Liver (tissue), 9 donors: ENCODE data around the gene FTO. TPM values are rescaled to one million over a fixed set of nuclear protein-coding genes. Genes with fewer than 3 reads are reported as not detected.

Source experiments
- DNase-seq: peaks from one replicate; pipeline ENCODE4 v3.0.0-alpha.2; 2017; ENCODE audit warnings: low spot score
- H3K27ac ChIP-seq, 2 donors: one replicate each; pipeline ENCODE4 v1.7.0; 2013; ENCODE audit warnings: inconsistent platforms in 2 of 2, low read length in 2 of 2, control low read depth in 1 of 2, low read depth in 1 of 2, mild to moderate bottlenecking in 1 of 2
- H3K27me3 ChIP-seq, 4 donors: one replicate each; pipeline versions ENCODE4 v1.6.1 to v1.7.0; 2013; ENCODE audit warnings: low read length in 3 of 4, inconsistent platforms in 1 of 4, mild to moderate bottlenecking in 1 of 4, moderate library complexity in 1 of 4; ENCODE audit not compliant: control insufficient read depth in 4 of 4, insufficient read depth in 4 of 4
- H3K36me3 ChIP-seq, 4 donors: one replicate each; pipeline versions ENCODE4 v1.6.1 to v1.7.0; 2013; ENCODE audit warnings: low read length in 3 of 4, mild to moderate bottlenecking in 3 of 4, low read depth in 1 of 4, moderate library complexity in 1 of 4; ENCODE audit not compliant: control insufficient read depth in 4 of 4, insufficient read depth in 3 of 4
- H3K4me1 ChIP-seq, 4 donors: one replicate each; pipeline versions ENCODE4 v1.6.1 to v1.7.0; 2013; ENCODE audit warnings: low read length in 3 of 4, mild to moderate bottlenecking in 3 of 4, moderate library complexity in 1 of 4; ENCODE audit not compliant: control insufficient read depth in 4 of 4, insufficient read depth in 4 of 4
- H3K4me3 ChIP-seq, 3 donors: one replicate each; pipeline versions ENCODE4 v1.6.1 to v1.7.0; 2013; ENCODE audit warnings: low read length in 3 of 3, control low read depth in 1 of 3, low read depth in 1 of 3, mild to moderate bottlenecking in 1 of 3
- H3K9ac ChIP-seq, 2 donors: one replicate each; pipeline ENCODE4 v1.7.0; 2013; ENCODE audit warnings: low read length in 2 of 2, mild to moderate bottlenecking in 2 of 2, moderate library complexity in 2 of 2, control low read depth in 1 of 2, low read depth in 1 of 2
- H3K9me3 ChIP-seq, 4 donors: one replicate each; pipeline versions ENCODE4 v1.6.1 to v1.7.0; 2013; ENCODE audit warnings: low read length in 3 of 4; ENCODE audit not compliant: control insufficient read depth in 4 of 4
- EGR1 ChIP-seq, 2 donors: IDR thresholded peaks; 2 replicates each; pipeline ENCODE4 v1.6.1; 2016 to 2018; ENCODE audit warnings: antibody characterized with exemption in 2 of 2, low read depth in 2 of 2
- FOXA1 ChIP-seq: IDR thresholded peaks from 2 replicates; pipeline ENCODE4 v1.6.1; 2016; ENCODE audit warnings: antibody characterized with exemption
- FOXA2 ChIP-seq: IDR thresholded peaks from 2 replicates; pipeline ENCODE4 v1.6.1; 2016; ENCODE audit warnings: antibody characterized with exemption
- GABPA ChIP-seq, 2 donors: IDR thresholded peaks in 1 of 2; conservative IDR thresholded peaks in 1 of 2; 2 replicates each; pipeline ENCODE4 v1.6.1; 2016; ENCODE audit warnings: antibody characterized with exemption in 2 of 2, mild to moderate bottlenecking in 1 of 2, moderate library complexity in 1 of 2
- HNF4A ChIP-seq, 2 donors: conservative IDR thresholded peaks; 2 replicates each; pipeline ENCODE4 v1.6.1; 2016; ENCODE audit warnings: antibody characterized with exemption in 2 of 2, mild to moderate bottlenecking in 2 of 2
- HNF4G ChIP-seq: IDR thresholded peaks from 2 replicates; pipeline ENCODE4 v1.6.1; 2016; ENCODE audit warnings: antibody characterized with exemption
- JUND ChIP-seq, 2 donors: IDR thresholded peaks; 2 replicates each; pipeline ENCODE4 v1.6.1; 2016; ENCODE audit warnings: antibody characterized with exemption in 2 of 2
- NR2F2 ChIP-seq: IDR thresholded peaks from 2 replicates; pipeline ENCODE4 v1.6.1; 2016; ENCODE audit warnings: antibody characterized with exemption
- RAD21 ChIP-seq, 2 donors: IDR thresholded peaks; 2 replicates each; pipeline ENCODE4 v1.6.1; 2016; ENCODE audit warnings: antibody characterized with exemption in 2 of 2, mild to moderate bottlenecking in 2 of 2
- RXRA ChIP-seq, 2 donors: IDR thresholded peaks; 2 replicates each; pipeline ENCODE4 v1.6.1; 2017 to 2018; ENCODE audit warnings: antibody characterized with exemption in 2 of 2, mild to moderate bottlenecking in 1 of 2
- SP1 ChIP-seq: IDR thresholded peaks from 2 replicates; pipeline ENCODE4 v1.6.1; 2018; ENCODE audit warnings: antibody characterized with exemption, mild to moderate bottlenecking
- TAF1 ChIP-seq: conservative IDR thresholded peaks from 2 replicates; pipeline ENCODE4 v1.6.1; 2016; ENCODE audit warnings: antibody characterized with exemption, mild to moderate bottlenecking
- YY1 ChIP-seq: IDR thresholded peaks from 2 replicates; pipeline ENCODE4 v1.6.1; 2016; ENCODE audit warnings: antibody characterized with exemption, mild to moderate bottlenecking
- WGBS: extraction: QIAGEN DNeasy Blood & Tissue Kit; methylation state at CpG from one replicate; pipeline ENCODE4 v1.1.7; 2013; 5-methylcytosine and 5-hydroxymethylcytosine counted together
- polyA plus RNA-seq, 2 donors: library from polyadenylated mRNA; stranded (reverse) in 1 of 2; unstranded in 1 of 2; fragments of 200-250 nt in 1 of 2; fragments of >200 nt in 1 of 2; fragmentation: Nextera tagmentation in 1 of 2; extraction: Ambion mirVana in 1 of 2; gene quantifications; one replicate each; pipeline versions ENCODE4 v1.2.1 to v1.2.3, GENCODE V29; 2013 to 2015
- total RNA-seq, 2 donors: library from RNA; depleted of rRNA; stranded (reverse); fragments of >200 nt; gene quantifications; one replicate each; pipeline ENCODE4 v1.2.3, GENCODE V29; 2014
- TF ChIP-seq, protein P1 (sequence below): IDR thresholded peaks from 2 replicates; pipeline ENCODE4 v1.6.1; 2016; ENCODE audit warnings: antibody characterized with exemption
- TF ChIP-seq, protein P2 (sequence below): fragments of 150-350 bp; IDR thresholded peaks from 2 replicates; pipeline ENCODE4 v1.5.1; 2017; ENCODE audit warnings: improper control_type of control experiment, low read depth, low read length; ENCODE audit not compliant: missing input control
- TF ChIP-seq, protein P3 (sequence below): IDR thresholded peaks from 2 replicates; pipeline ENCODE4 v1.6.1; 2016; ENCODE audit warnings: antibody characterized with exemption, mild to moderate bottlenecking
- TF ChIP-seq, protein P4 (sequence below): IDR thresholded peaks from 2 replicates; pipeline ENCODE4 v1.6.1; 2016; ENCODE audit warnings: antibody characterized with exemption
- TF ChIP-seq, protein P5 (sequence below): IDR thresholded peaks from 2 replicates; pipeline ENCODE4 v1.6.1; 2016; ENCODE audit warnings: antibody characterized with exemption
- donor health status: healthy.
- donor health status: healthy.
- donor health status: healthy.
- donor health status: healthy.
- donor health status: healthy.

Gene FTO
- total and polyA plus RNA-seq, 4 donors: 12.0 to 54.2 (median 24.6) TPM

DNA sequence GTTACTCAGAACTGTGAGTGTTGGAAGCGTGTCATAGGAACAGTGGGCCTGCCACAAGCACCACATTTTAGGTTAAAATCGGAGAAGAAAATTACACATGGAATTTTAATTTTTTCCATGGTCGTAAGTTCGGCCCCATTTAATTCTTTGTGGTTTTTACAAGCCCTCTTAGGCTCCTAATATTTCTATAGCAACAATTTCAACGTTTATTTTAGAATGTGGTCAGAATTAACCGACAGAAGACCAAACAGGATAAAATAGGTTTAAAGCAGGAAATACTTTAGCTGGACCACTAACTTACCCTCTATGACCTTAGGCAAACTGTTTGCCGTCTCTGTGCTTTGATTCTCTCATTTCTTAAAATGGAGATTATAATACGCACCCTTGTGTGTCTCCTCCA lies 69.9 kb downstream of the FTO start:
- TF ChIP-seq, protein P1, sequence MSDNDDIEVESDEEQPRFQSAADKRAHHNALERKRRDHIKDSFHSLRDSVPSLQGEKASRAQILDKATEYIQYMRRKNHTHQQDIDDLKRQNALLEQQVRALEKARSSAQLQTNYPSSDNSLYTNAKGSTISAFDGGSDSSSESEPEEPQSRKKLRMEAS: no peak
- no peak for TF ChIP-seq SP1
- no peak for TF ChIP-seq YY1
- TF ChIP-seq NR2F2: no peak
- TF ChIP-seq, protein P2, sequence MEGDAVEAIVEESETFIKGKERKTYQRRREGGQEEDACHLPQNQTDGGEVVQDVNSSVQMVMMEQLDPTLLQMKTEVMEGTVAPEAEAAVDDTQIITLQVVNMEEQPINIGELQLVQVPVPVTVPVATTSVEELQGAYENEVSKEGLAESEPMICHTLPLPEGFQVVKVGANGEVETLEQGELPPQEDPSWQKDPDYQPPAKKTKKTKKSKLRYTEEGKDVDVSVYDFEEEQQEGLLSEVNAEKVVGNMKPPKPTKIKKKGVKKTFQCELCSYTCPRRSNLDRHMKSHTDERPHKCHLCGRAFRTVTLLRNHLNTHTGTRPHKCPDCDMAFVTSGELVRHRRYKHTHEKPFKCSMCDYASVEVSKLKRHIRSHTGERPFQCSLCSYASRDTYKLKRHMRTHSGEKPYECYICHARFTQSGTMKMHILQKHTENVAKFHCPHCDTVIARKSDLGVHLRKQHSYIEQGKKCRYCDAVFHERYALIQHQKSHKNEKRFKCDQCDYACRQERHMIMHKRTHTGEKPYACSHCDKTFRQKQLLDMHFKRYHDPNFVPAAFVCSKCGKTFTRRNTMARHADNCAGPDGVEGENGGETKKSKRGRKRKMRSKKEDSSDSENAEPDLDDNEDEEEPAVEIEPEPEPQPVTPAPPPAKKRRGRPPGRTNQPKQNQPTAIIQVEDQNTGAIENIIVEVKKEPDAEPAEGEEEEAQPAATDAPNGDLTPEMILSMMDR: no peak
- TF ChIP-seq RAD21 (IDR thresholded peaks at IDR 0.05): no peak
- TF ChIP-seq FOXA1: no peak
- no peak for TF ChIP-seq FOXA2
- TF ChIP-seq, protein P3, sequence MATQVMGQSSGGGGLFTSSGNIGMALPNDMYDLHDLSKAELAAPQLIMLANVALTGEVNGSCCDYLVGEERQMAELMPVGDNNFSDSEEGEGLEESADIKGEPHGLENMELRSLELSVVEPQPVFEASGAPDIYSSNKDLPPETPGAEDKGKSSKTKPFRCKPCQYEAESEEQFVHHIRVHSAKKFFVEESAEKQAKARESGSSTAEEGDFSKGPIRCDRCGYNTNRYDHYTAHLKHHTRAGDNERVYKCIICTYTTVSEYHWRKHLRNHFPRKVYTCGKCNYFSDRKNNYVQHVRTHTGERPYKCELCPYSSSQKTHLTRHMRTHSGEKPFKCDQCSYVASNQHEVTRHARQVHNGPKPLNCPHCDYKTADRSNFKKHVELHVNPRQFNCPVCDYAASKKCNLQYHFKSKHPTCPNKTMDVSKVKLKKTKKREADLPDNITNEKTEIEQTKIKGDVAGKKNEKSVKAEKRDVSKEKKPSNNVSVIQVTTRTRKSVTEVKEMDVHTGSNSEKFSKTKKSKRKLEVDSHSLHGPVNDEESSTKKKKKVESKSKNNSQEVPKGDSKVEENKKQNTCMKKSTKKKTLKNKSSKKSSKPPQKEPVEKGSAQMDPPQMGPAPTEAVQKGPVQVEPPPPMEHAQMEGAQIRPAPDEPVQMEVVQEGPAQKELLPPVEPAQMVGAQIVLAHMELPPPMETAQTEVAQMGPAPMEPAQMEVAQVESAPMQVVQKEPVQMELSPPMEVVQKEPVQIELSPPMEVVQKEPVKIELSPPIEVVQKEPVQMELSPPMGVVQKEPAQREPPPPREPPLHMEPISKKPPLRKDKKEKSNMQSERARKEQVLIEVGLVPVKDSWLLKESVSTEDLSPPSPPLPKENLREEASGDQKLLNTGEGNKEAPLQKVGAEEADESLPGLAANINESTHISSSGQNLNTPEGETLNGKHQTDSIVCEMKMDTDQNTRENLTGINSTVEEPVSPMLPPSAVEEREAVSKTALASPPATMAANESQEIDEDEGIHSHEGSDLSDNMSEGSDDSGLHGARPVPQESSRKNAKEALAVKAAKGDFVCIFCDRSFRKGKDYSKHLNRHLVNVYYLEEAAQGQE: no peak
- no peak for TF ChIP-seq HNF4G
- TF ChIP-seq JUND (IDR thresholded peaks at IDR 0.05): no peak
- TF ChIP-seq HNF4A (conservative IDR thresholded peaks at IDR 0.05): no peak
- TF ChIP-seq, protein P4, sequence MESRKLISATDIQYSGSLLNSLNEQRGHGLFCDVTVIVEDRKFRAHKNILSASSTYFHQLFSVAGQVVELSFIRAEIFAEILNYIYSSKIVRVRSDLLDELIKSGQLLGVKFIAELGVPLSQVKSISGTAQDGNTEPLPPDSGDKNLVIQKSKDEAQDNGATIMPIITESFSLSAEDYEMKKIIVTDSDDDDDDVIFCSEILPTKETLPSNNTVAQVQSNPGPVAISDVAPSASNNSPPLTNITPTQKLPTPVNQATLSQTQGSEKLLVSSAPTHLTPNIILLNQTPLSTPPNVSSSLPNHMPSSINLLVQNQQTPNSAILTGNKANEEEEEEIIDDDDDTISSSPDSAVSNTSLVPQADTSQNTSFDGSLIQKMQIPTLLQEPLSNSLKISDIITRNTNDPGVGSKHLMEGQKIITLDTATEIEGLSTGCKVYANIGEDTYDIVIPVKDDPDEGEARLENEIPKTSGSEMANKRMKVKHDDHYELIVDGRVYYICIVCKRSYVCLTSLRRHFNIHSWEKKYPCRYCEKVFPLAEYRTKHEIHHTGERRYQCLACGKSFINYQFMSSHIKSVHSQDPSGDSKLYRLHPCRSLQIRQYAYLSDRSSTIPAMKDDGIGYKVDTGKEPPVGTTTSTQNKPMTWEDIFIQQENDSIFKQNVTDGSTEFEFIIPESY: no peak
- TF ChIP-seq, protein P5, sequence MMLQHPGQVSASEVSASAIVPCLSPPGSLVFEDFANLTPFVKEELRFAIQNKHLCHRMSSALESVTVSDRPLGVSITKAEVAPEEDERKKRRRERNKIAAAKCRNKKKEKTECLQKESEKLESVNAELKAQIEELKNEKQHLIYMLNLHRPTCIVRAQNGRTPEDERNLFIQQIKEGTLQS: no peak
- no peak for TF ChIP-seq EGR1 (IDR thresholded peaks at IDR 0.05; ENCODE audit: low read depth in 2 of 2)
- no peak for TF ChIP-seq GABPA (IDR thresholded peaks at IDR 0.05 in 1 of 2, conservative IDR thresholded peaks at IDR 0.05 in 1 of 2)
- no peak for TF ChIP-seq RXRA (IDR thresholded peaks at IDR 0.05)
- TF ChIP-seq TAF1: no peak
- Histone ChIP-seq H3K9ac (no peak overlapping the region), H3K4me3 (no peak overlapping the region), H3K36me3 (no peaks in the 10 kb centered on the region), H3K9me3 (no peaks in the 10 kb centered on the region), H3K27ac (no peak overlapping the region), H3K27me3 (no peaks in the 10 kb centered on the region), H3K4me1 (peaks cover 5 to 35% (median 21%) of the 10 kb centered on the region in 4 donors)
- WGBS: 71% methylated on average over 8 of the region's 8 CpGs
- no peak for DNase-seq
